ENCODE measurements around the gene CDH23. TPM values are rescaled to one million over a fixed set of nuclear protein-coding genes. Genes with fewer than 3 reads are reported as not detected.

Gene CDH23
- total and polyA plus RNA-seq, 2 of the 8 experiments (the other 6 are each of a cell fraction or from before 2014, with no cell fraction given) = 1.9 to 4.9 TPM

GRCh38 chr10:71351628-71352319 is 44.9 kb upstream of the CDH23 start (continued):
- TF ChIP-seq CHD7 (IDR thresholded peaks at IDR 0.05; ENCODE audit: insufficient replicate concordance, low read length) (no peak), CEBPB (IDR thresholded peaks at IDR 0.05; ENCODE audit: low read depth, low read length) (no peak), TAF1 (IDR thresholded peaks at IDR 0.05; ENCODE audit: low read depth, low read length) (no peak), SRF (IDR thresholded peaks at IDR 0.05; ENCODE audit: low read depth, low read length) (no peak), CHD1 (IDR thresholded peaks at IDR 0.05; ENCODE audit: low read depth, low read length) (no peak)
- TF ChIP-seq, protein P1, sequence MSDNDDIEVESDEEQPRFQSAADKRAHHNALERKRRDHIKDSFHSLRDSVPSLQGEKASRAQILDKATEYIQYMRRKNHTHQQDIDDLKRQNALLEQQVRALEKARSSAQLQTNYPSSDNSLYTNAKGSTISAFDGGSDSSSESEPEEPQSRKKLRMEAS (IDR thresholded peaks at IDR 0.05) = no peak
